Urinary bladder (tissue), 4 donors: Measurements from ENCODE around the gene CDC6. TPM values are rescaled to one million over a fixed set of nuclear protein-coding genes. Genes with fewer than 3 reads are reported as not detected.

ENCODE experiments used
- DNase-seq: peaks from one replicate; pipeline ENCODE4 v3.0.0-alpha.2; 2015; ENCODE audit errors: extremely low spot score
- H3K27ac ChIP-seq: one replicate; pipeline ENCODE4 v1.5.1; 2013; ENCODE audit warnings: low read depth, mild to moderate bottlenecking, moderate library complexity
- H3K36me3 ChIP-seq: one replicate; pipeline ENCODE4 v1.6.1; 2013; ENCODE audit warnings: mild to moderate bottlenecking, moderate library complexity; ENCODE audit not compliant: insufficient read depth
- H3K4me1 ChIP-seq: one replicate; pipeline ENCODE4 v1.6.1; 2013; ENCODE audit warnings: mild to moderate bottlenecking, moderate library complexity; ENCODE audit not compliant: insufficient read depth
- H3K4me3 ChIP-seq: one replicate; pipeline ENCODE4 v1.5.1; 2013; ENCODE audit warnings: low read depth, low read length
- WGBS: extraction: QIAGEN DNeasy Blood & Tissue Kit; methylation state at CpG from one replicate; pipeline ENCODE4 v1.1.7; 2013; 5-methylcytosine and 5-hydroxymethylcytosine counted together
- polyA plus RNA-seq: library from polyadenylated mRNA; stranded (reverse); fragments of 200-250 nt; gene quantifications from one replicate; pipeline ENCODE4 v1.2.3, GENCODE V29; 2013
- total RNA-seq: library from RNA; depleted of rRNA; stranded (reverse); fragments of >200 nt; gene quantifications from one replicate; pipeline ENCODE4 v1.2.3, GENCODE V29; 2014
- donor health status: healthy with polysubstance abuse.
- donor health status: healthy.

CDC6 gene
- total and polyA plus RNA-seq, 2 donors, result 0.71 to 7.9 TPM

DNA sequence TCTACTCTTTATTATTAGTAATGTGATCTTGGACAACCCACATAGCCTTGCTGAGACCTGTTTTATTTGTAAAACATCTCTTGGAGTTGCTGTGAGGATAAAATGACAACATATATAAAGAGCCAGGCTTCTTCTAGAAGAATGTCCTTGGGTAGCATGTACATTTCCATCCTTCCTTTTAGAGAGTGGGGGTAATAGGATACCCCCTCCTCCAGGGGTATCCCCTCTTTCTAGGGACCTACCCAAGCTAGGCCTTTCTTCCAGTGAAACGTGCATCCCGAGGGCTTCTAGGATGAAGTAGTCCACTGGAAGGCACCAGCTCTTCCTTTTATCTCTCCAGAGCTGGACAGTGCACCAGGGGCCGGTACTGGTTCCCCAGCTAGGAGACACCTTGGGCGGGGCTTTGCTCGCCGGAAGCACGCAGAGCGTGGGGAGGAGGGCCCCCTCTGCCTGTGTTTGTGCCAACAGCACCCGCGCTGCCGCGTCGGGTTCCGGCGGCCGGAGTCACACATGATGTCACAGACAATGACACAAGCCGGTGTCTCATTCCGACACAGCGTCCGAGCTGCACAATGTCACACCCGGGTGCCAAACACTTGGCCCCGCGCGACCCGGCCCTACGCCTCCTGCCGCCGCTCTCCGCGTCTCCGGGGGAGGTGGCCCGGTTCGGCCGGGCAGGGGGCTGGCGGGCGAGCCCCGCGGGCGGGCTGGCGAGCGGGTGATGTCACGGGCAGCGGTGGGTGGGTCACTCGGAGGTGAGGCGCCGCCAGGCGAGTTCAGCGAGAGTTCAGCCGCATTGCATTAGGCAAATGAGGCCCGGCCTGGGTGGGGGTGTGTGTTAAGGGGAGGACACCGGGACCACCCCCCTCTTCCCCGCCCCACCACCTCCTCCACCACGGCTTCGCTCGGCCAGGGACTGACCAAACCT, 53.5 kb downstream of the CDC6 start:
- DNase-seq, result no peak
- under 1% methylated on average over 55 of the region's 55 CpGs for WGBS
- Histone ChIP-seq H3K27ac (peak overlapping the region; percentile 96), H3K36me3 (no peaks in the 10 kb centered on the region), H3K4me1 (no peaks in the 10 kb centered on the region), H3K4me3 (peak overlapping the region; percentile 77)

DNA sequence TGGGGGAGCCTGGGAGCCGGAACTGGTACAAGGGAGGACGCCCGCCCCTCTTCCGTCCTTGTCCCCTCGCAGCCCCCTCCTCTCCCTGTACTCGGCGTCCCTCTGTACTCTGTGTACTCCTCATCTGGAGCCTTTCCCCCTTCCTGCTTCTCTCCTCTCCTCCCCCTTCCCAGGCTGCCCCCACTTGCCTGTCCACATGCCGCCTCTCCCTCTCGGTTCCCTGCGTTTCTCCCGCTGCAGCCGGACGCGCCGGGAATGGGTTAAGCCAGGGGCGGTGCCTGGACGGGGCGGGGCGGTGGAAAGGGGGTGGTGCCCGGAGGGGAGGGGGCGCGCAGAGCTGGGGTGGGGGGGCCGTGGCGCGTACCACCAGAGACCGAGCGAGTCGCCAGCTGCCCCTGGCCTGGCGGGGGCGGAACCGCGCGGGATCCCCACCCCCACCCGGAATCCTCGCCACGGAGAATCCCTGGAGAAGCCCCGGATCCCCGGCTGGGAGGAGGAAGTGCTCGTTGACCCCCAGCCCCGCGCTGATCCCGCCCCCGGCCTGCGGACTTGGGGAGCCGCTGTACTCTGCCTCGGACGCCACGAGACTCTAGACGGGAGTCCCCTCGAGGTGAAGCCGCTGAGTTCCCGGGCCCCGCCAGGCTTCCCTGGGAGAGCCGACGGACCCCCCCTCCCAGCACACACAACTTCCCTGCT, 54.3 kb downstream of the CDC6 start:
- no peak for DNase-seq
- Histone ChIP-seq H3K4me3 (peak overlapping the region; percentile 77), H3K27ac (peak overlapping the region; percentile 96), H3K36me3 (no peaks in the 10 kb centered on the region), H3K4me1 (no peaks in the 10 kb centered on the region)
- WGBS, result 2% methylated on average over 55 of the region's 55 CpGs

DNA sequence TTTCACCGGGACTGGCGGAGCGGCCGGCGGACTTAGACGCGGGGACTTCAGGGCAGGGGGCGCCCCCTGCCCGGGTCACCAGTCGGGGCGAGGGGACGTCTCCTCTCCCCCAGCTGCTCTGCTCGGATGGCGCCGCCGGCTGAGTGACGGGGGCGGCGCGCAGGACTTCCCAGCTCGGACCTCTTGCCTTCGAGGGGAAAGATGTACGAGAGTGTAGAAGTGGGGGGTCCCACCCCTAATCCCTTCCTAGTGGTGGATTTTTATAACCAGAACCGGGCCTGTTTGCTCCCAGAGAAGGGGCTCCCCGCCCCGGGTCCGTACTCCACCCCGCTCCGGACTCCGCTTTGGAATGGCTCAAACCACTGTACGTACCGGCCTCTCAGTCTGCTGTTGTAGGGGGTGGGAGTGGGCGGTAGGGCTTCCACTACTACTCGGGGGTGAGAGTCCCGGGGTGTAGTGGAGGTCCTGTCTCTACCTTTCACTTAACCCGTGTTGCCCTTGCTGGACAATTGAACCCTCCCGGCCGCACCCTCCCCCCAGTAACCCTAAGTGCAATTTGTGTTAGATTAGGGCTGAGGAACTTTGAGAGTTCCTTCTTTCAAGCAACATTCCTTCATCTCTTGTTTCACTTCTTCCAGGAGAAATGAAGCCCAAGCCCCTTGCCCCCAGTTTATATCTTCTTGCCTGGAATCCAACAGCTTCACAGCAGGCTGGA, 55.0 kb downstream of the CDC6 start:
- Histone ChIP-seq H3K4me3 (peak overlapping the region; percentile 77), H3K36me3 (no peaks in the 10 kb centered on the region), H3K4me1 (no peaks in the 10 kb centered on the region), H3K27ac (peak overlapping the region; percentile 88)
- no peak for DNase-seq
- 6% methylated on average over 38 of the region's 38 CpGs for WGBS

DNA sequence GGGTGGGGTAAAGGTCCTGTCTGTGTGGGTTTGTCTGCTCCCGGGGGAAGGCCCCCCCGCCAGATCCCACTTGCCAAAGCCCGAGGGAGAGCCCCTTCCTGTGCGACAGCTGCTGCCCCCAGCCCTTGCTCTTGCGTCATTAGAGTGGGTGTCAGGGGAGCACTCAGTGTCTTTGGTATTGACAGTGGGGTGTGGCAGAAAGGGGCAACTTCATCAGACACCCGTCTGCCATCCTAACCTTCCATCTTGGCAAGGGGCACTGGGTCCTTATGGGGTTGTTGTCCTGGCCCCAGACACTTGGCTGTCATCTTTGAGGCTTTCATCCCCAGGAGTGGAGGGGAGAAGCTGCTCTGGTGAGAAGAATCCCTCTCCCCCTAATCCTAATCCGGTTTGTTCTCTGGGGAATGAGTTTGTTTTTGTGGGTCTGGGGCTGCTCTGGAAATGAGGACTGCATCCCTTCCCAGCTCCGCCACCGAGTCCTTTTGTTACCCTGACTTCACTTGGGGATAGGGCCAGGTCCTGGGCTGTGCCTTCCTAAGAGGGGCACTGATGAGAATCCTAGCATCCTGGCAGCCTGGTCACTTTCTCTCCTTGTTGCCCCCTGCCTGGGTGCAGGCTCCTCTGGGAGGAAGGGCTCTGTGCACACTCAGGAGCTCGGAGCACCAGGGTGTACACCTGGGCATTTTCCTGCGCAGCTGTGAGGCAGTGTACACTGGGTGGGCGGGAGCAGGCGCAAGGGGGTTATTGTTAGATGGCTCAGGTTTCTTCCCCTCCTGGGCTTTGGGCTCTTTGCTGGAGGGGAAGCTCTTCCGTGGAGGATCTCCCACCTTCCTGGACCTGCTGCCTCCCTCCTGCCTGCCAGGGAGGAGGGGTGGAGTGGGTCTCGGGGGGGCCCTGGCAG, 55.8 kb downstream of the CDC6 start:
- Histone ChIP-seq H3K27ac (peak overlapping the region; percentile 66), H3K36me3 (no peaks in the 10 kb centered on the region), H3K4me3 (peak overlapping the region; percentile 77), H3K4me1 (peaks cover 1% of the 10 kb centered on the region)
- DNase-seq, result no peak
- WGBS, result 28% methylated on average over 15 of the region's 15 CpGs

DNA sequence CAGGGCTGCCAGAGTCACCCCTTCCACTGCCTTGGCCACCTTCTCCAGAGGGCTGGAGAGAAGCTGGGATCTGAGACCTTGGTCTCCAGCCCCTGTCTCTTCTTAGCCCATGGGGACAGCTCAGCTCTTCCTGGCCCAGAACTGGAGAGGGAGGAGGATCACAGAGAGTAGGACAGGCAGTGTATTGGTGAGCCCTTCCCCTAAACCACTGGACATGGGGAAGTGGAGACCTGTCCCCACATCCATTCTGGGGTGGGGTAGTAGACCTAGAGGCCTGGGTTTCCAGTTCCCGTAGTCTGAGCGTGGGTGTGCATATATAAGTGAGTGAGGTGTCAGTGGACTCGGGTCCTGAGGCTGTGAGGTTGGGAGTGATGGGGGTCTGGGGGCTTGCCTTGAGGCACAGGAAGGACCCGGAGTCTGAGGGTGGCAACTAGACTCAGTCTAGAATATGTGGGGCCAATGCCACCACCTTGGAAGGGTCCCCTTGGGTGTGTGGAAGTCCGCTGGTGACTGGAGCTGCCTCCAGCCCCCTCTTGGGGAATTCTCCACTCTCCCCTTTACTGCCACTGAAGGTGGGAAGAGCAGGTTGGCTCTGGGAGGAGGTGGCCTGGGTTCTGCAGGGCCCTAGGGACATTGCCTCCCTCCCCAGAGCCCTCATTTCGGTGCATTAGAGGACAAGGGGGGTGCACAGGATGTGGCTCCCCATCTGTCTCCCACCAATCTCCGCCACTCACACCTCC, 56.9 kb downstream of the CDC6 start:
- DNase-seq, result no peak
- Histone ChIP-seq H3K4me1 (peaks cover 1% of the 10 kb centered on the region), H3K4me3 (peak overlapping the region; percentile 77), H3K27ac (peak overlapping the region; percentile 83), H3K36me3 (no peaks in the 10 kb centered on the region)
- 40% methylated on average over 7 of the region's 7 CpGs for WGBS

DNA sequence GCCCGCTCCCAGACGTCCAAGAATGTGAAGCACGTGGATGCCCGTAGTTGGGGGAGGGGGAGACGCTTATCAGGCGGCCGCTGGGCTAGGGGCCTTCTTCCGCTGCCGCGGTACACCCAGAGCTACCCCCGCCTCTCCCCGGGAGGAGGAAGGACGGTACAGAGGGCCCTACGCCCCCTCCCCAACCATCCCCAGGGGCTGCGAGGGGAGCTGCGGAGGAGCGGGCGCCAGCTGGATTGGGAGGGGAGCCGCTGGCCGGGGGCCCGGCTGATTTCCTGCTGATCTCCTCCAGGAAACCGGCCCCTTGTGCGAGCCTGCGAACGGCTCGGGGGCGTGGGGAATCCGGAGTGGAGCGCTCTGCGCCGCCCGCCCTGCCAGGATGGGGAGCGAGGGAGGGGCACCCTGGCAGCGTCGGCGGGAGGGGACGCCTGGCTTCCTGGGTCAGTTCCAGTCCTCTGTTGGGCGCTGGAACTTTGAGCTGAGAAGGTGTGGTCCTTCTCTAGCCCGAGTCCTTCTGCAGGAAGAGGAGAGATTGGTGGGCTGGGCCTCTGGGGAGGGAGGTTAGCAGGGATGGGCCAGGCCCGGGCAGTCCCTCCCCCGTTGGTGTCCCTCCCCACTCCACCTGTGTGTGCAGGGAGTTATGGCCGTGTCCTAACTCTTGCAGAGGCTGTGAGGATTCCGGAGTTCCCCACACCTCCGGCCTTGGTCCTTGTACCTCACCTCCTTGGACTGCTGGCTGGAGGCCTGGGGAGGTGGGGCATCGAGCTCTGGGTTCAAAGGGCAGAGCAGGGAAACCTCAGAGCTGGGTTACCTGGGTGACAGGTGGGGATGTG, 57.7 kb downstream of the CDC6 start:
- H3K4me1 ChIP-seq, result peaks cover 1% of the 10 kb centered on the region
- H3K27ac ChIP-seq, result peak overlapping the region; percentile 83
- WGBS, result 2% methylated on average over 45 of the region's 45 CpGs
- no peaks in the 10 kb centered on the region for H3K36me3 ChIP-seq
- DNase-seq, result peak; percentile 55
- H3K4me3 ChIP-seq, result peak overlapping the region; percentile 34

DNA sequence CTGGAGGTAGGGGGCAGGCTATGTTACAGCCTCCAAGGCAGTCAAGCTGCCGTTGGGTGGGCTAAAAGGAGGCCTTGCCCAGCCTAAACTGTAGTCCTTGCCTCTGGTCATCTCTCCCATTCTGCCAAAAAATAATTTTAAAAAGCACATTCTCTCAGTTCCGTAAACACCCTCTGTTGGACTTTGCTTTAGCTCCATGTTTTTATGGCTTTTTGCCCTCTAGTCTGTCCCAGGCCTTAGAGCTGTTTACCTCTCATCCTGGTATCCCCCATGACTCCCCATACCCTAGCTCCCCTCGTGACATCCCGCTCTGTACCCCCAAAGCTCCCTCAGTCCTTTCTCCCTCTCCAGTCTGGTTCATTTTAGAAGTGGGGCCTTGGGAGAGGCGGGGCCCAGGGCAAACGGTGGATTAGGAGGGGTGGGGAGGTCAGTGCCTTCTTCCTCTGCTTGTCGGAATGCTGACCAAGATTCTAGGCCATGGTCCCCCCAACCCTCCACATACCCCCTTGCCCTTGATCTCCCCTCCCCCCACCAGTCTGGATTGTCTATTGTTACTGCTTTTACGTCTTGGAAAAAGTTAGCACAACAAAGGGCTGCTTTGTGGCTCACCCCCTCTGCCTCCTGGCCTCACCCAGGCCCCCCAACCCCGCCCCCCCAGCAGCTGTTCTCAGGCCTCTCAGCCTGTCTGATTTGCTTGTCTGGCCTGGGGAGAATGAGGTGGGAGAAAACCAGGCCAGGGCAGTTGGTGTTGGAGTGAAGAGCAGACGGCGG, 58.5 kb downstream of the CDC6 start:
- Histone ChIP-seq H3K4me1 (peaks cover 1% of the 10 kb centered on the region), H3K27ac (peak overlapping the region; percentile 58), H3K4me3 (peak overlapping the region; percentile 34), H3K36me3 (no peaks in the 10 kb centered on the region)
- 38% methylated on average over 11 of the region's 11 CpGs for WGBS
- DNase-seq, result no peak

DNA sequence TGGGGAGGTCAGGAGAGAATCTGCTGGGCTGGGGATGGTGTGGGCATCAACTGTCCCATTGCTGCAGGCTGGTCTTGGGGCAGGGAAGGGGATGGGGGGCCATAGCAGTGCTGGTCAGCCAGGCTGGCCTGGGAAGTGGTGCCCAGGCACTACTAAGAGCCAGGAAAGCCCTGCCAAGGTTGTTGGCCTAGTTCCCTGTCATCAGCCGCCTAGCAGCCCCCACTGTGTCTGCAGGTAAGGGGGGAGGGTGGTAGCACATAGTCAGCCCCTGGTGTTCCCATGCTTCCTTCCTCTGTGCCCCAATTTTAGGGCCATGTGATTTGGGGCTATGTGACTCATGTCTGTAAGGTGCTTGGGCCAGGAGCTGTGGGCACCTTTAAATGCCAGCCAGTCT, 59.1 kb downstream of the CDC6 start:
- no peaks in the 10 kb centered on the region for H3K36me3 ChIP-seq
- H3K4me3 ChIP-seq, result no peak overlapping the region
- WGBS, result 58% methylated on average over 1 of the region's 1 CpG
- peak overlapping the region; percentile 12 for H3K27ac ChIP-seq
- peaks cover 1% of the 10 kb centered on the region for H3K4me1 ChIP-seq
- DNase-seq, result no peak

DNA sequence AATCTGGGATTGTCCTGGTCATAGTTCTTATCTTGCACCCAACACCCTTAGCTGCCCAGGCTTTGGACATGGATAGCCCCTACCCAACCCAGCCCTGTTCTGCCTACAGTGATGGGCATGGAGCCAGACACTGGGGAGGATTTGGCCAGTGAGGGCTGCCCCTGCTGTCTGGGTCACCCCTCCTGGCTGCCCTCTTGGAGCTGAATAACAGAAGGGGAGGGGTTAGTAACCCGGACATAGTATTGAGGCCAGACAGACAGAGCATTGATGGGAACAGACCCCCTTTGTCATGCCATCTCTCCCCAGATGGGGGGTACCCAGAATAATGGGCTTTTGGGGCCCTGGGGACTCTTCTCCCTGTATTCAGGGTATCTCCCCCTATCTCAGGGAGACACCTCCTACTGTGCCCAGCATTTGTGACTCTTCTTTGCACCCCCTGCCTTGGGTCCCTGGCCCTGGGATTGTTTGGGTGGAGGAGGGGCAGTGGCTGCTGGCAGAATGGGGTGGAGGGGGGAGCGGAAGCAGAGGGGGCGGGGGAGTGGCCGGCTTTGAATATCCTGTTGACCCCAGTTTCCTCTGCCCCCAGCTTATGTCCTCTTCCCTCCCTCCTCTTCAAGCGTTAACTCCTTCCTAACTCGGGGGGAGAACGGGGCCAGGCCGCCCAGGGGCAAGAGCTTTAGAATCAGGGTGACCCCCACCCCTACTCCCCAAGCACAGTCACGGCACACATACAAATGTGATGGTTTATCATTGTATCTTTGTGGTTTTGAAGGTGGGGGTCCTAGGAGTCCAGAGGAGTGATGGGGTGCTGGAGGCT, 59.8 kb downstream of the CDC6 start:
- Histone ChIP-seq H3K4me1 (peaks cover 1% of the 10 kb centered on the region), H3K27ac (no peak overlapping the region), H3K4me3 (no peak overlapping the region), H3K36me3 (peaks cover 2% of the 10 kb centered on the region)
- DNase-seq, result no peak
- WGBS, result 42% methylated on average over 9 of the region's 9 CpGs

DNA sequence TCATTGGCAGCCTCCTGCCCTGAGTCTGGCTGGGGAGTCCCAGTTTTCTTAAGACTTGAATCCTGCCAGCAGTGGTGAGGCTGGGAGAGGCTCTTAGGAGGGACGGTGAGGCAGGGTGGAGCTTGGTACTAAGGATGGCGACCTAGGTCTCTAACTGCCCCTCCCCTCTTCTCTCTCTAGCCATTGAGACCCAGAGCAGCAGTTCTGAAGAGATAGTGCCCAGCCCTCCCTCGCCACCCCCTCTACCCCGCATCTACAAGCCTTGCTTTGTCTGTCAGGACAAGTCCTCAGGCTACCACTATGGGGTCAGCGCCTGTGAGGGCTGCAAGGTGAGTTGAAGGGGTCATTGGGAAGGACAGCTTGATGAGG, 60.4 kb downstream of the CDC6 start:
- no peak for DNase-seq
- H3K36me3 ChIP-seq, result peaks cover 2% of the 10 kb centered on the region
- no peak overlapping the region for H3K27ac ChIP-seq
- 69% methylated on average over 5 of the region's 5 CpGs for WGBS
- H3K4me1 ChIP-seq, result peaks cover 1% of the 10 kb centered on the region
- H3K4me3 ChIP-seq, result no peak overlapping the region
